GM13976 (cell line): ENCODE measurements around the gene CIAO1.
"Not testable (repeated sequence)": the region's sequence is repeated elsewhere in the genome, so short reads cannot be mapped to it uniquely, and the experiment has no call there.

ENCODE experiments used
- DNase-seq: peaks from one replicate; pipeline ENCODE4 v3.0.0; 2012; ENCODE audit warnings: low spot score
- CTCF ChIP-seq: IDR thresholded peaks from 2 replicates; pipeline ENCODE4 v1.5.1; 2012; ENCODE audit warnings: borderline replicate concordance, mild to moderate bottlenecking; ENCODE audit not compliant: insufficient read depth; ENCODE audit errors: extremely low read depth, missing control alignments, control extremely low read depth
- in situ Hi-C: fragments of 300-500 bp; cut with MboI; formaldehyde crosslinking; loops from one replicate; pipeline ENCODE4 v1.12.0; 2022; ENCODE audit warnings: low sequenced_read_pairs, mixed read lengths, inconsistent platforms; ENCODE audit not compliant: unreplicated experiment

CIAO1 gene

GRCh38 chr2:96265840-96266679 lies at the start of gene CIAO1, which contains the start of gene TMEM127:
Gene CIAO1 (plus strand): TSS chr2:96266225. CDS start chr2:96266351, 126 bp downstream.
Gene TMEM127 (minus strand): TSS chr2:96265997. CDS start chr2:96265381, 616 bp downstream.
- DNase-seq: peak; percentile 99
- in situ Hi-C loops: loop anchor here (25.0 kb wide), 1 partner anchor 254 kb away; no protein-coding TSS in a partner anchor
- TF ChIP-seq CTCF: no peak

- no peak for TF ChIP-seq CTCF
- no peak for DNase-seq
- in situ Hi-C loops: no loop called here
These were observed 47.4 kb upstream of the CIAO1 start for GRCh38 chr2:96218508-96219131.

- DNase-seq, in situ Hi-C loops: not testable (repeated sequence)
These were observed 46.1 kb upstream of the CIAO1 start for GRCh38 chr2:96219959-96220358.

GRCh38 chr2:96221106-96221505 lies 44.9 kb upstream of the CIAO1 start:
- DNase-seq, in situ Hi-C loops: not testable (repeated sequence)

- in situ Hi-C loops: no loop called here
- TF ChIP-seq CTCF: no peak
- peak; percentile 59 for DNase-seq
These were observed 41.0 kb upstream of the CIAO1 start for GRCh38 chr2:96225016-96225533.

- TF ChIP-seq CTCF: no peak
- in situ Hi-C loops: no loop called here
- no peak for DNase-seq
These were observed 34.7 kb upstream of the CIAO1 start for GRCh38 chr2:96231316-96231715.

GRCh38 chr2:96233436-96233835 lies 32.6 kb upstream of the CIAO1 start:
- no peak for DNase-seq
- TF ChIP-seq CTCF: no peak
- in situ Hi-C loops: no loop called here
